CD4-positive, alpha-beta T cell (primary cell): ENCODE data around the gene RMI1. TPM values are rescaled to one million over a fixed set of nuclear protein-coding genes. Genes with fewer than 3 reads are reported as not detected.

Experiments used
- ATAC-seq: fragments of 200-7000 bp; cut with Tn5 transposase; one replicate; pipeline ENCODE4 v1.10.0; 2022; ENCODE audit warnings: mild to moderate bottlenecking; ENCODE audit not compliant: poor library complexity
- CTCF ChIA-PET: fragments of 350-600 bp; sonication (Branson Sonifier 250); formaldehyde crosslinking; loops from one replicate; lab custom pipeline; 2021; ENCODE audit warnings: antibody characterized with exemption, inconsistent platforms; lab: Charles Lee
- POLR2A ChIA-PET: fragments of 350-600 bp; sonication (Branson Sonifier 250); formaldehyde crosslinking; loops from one replicate; lab custom pipeline; 2021; ENCODE audit warnings: antibody characterized with exemption, inconsistent platforms; lab: Charles Lee
- DNase-seq, 14 experiments: peaks; one replicate each; pipeline ENCODE4 v3.0.0-alpha.2; 2013 to 2020; ENCODE audit warnings: mixed read lengths in 2 of 14
- H3K27ac ChIP-seq, 2 donors: one replicate each; pipeline versions ENCODE4 v1.5.1 to v1.7.0; 2013; ENCODE audit warnings: low read length in 2 of 2, low read depth in 1 of 2, mild to moderate bottlenecking in 1 of 2
- H3K27me3 ChIP-seq, 2 experiments: 1 replicate in 1 of 2; 2 replicates in 1 of 2; pipeline versions ENCODE4 v1.6.1 to v1.7.0; 2013; ENCODE audit warnings: low read length in 2 of 2, control low read depth in 1 of 2, mild to moderate bottlenecking in 1 of 2, moderate library complexity in 1 of 2; ENCODE audit not compliant: insufficient read depth in 2 of 2, control insufficient read depth in 1 of 2
- H3K36me3 ChIP-seq: one replicate; pipeline ENCODE4 v1.6.1; 2013; ENCODE audit warnings: low read length, control low read depth; ENCODE audit not compliant: insufficient read depth
- H3K4me1 ChIP-seq: one replicate; pipeline ENCODE4 v1.6.1; 2013; ENCODE audit warnings: low read length, control low read depth; ENCODE audit not compliant: insufficient read depth
- H3K4me3 ChIP-seq: one replicate; pipeline ENCODE4 v1.5.1; 2013; ENCODE audit warnings: mild to moderate bottlenecking, low read length, moderate library complexity
- H3K9me3 ChIP-seq, 2 experiments: 1 replicate in 1 of 2; 2 replicates in 1 of 2; pipeline versions ENCODE4 v1.6.1 to v1.7.0; 2013; ENCODE audit warnings: low read length in 2 of 2, mild to moderate bottlenecking in 2 of 2, control low read depth in 1 of 2, moderate library complexity in 1 of 2; ENCODE audit not compliant: control insufficient read depth in 1 of 2, insufficient read depth in 1 of 2
- H3K27ac Mint-ChIP-seq: one replicate; pipeline ENCODE4 v1.8.0; 2020; ENCODE audit warnings: mixed read lengths
- H3K27me3 Mint-ChIP-seq: one replicate; pipeline ENCODE4 v1.8.0; 2021; ENCODE audit warnings: mixed read lengths
- H3K36me3 Mint-ChIP-seq: one replicate; pipeline ENCODE4 v1.8.0; 2021; ENCODE audit warnings: low read depth, mixed read lengths
- H3K4me1 Mint-ChIP-seq: one replicate; pipeline ENCODE4 v1.8.0; 2021; ENCODE audit warnings: low read depth, mixed read lengths
- H3K4me3 Mint-ChIP-seq: one replicate; pipeline ENCODE4 v1.8.0; 2020; ENCODE audit warnings: mild to moderate bottlenecking, mixed read lengths
- H3K9me3 Mint-ChIP-seq: one replicate; pipeline ENCODE4 v1.8.0; 2020; ENCODE audit warnings: mixed read lengths
- intact Hi-C, 2 experiments: fragments of 100-400 bp; cut with DNase I in 1 of 2; cut with micrococcal nuclease in 1 of 2; formaldehyde crosslinking; loops; one replicate each; pipeline versions ENCODE4 v1.15.1 to v1.9.0; 2023 to 2025; cut with DNase I, micrococcal nuclease
- total RNA-seq, 174 experiments: library from RNA in 2 of 174; stranded (reverse) in 2 of 174; gene quantifications; one replicate each; pipeline ENCODE4 v1.2.3 and lab custom pipeline; 2021 to 2026
- TF ChIP-seq, protein P1 (sequence below): fragments of 200-600 bp; IDR thresholded peaks from one replicate; pipeline ENCODE4 v1.8.0; 2022; ENCODE audit warnings: antibody characterized with exemption, mild to moderate bottlenecking

Gene RMI1
- total RNA-seq, 2 experiments from 2014 or later, result 0.66 to 1.2 TPM

DNA sequence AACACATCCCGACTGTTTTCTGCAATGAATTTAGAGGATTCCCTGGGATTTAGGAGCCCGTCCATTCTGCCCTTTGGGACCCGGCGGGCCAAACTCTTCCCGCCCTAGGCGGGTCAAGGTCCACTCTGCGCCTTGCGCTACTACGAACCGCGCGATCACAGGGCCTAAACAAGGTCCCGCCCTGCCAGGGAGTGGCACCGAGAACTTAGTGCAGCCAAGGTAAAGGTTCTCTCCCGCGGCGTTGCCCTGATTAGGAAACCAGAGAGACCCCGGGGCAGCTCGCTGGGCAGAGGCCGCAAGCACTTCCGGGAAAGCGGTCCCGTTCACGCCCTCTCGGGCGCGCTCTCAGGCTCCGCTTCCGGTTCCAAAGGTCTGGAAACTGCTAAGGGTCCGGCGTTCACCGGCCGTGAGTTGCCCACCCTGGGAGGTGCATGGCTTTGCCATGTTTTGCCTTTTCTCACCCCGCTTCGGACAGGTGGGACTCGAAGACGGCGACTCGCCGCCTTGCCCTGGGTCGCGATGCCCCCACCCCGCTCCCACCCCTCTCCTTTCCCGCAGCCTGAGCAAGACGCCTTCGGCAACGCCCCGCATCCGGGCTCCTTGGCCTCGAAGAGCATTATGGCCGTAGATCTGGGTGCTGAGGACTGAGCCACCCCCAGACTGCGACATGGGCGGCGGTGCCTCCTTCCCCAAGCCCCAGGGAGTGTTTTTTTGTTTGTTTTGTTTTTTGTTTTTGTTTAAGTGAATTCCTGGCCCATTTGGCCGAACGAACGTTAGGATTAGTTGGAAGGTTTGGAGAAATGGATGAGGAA is 24.0 kb upstream of the RMI1 start:
- ChIA-PET POLR2A (interaction anchor here (0.6 to 3.0 kb wide), 5 partner anchors 9 to 334 kb away, joined by 3 to 59 read pairs (median 4); partner anchors contain the start of genes HNRNPK, IDNK, KIF27 and RMI1), CTCF (no interaction called here)
- Histone ChIP-seq H3K4me3 (peak overlapping the region; percentile 84), H3K9me3 (no peaks in the 10 kb centered on the region), H3K27ac (peak overlapping the region; percentile 65 to 82), H3K27me3 (no peaks in the 10 kb centered on the region), H3K36me3 (no peaks in the 10 kb centered on the region), H3K4me1 (peaks cover 20% of the 10 kb centered on the region)
- peak; percentile 78 for ATAC-seq
- no peaks in the 10 kb centered on the region for H3K27me3 Mint-ChIP-seq
- peak overlapping the region; percentile 98 for H3K4me3 Mint-ChIP-seq
- peak overlapping the region; percentile 93 for H3K27ac Mint-ChIP-seq
- H3K9me3 Mint-ChIP-seq, result no peaks in the 10 kb centered on the region
- DNase-seq, result peak; percentile 12 to 75 (median 44)
- TF ChIP-seq, protein P1, sequence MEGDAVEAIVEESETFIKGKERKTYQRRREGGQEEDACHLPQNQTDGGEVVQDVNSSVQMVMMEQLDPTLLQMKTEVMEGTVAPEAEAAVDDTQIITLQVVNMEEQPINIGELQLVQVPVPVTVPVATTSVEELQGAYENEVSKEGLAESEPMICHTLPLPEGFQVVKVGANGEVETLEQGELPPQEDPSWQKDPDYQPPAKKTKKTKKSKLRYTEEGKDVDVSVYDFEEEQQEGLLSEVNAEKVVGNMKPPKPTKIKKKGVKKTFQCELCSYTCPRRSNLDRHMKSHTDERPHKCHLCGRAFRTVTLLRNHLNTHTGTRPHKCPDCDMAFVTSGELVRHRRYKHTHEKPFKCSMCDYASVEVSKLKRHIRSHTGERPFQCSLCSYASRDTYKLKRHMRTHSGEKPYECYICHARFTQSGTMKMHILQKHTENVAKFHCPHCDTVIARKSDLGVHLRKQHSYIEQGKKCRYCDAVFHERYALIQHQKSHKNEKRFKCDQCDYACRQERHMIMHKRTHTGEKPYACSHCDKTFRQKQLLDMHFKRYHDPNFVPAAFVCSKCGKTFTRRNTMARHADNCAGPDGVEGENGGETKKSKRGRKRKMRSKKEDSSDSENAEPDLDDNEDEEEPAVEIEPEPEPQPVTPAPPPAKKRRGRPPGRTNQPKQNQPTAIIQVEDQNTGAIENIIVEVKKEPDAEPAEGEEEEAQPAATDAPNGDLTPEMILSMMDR, result no peak
- H3K36me3 Mint-ChIP-seq, result peaks cover 21% of the 10 kb centered on the region
- H3K4me1 Mint-ChIP-seq, result peaks cover 23% of the 10 kb centered on the region
- intact Hi-C loops, result loop anchor here (2.0 to 5.0 kb wide), 2 partner anchors 24 to 34 kb away; partner anchors contain the start of genes KIF27 (in 2 of the 2), HNRNPK (in 1 of the 2) and RMI1 (in 1 of the 2)

DNA sequence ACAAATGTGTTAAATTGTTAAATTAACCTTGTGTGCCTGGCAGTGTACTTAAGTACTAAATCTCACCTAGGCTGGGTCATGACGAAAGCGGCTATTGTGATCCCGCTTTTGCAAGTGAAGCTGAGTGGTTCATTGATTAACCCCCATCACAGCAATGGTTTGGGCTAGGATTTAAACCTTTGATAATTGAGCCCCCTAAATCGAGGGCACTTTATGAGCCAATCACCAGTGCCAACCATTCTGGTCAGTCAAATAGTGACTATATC is 23.4 kb upstream of the RMI1 start:
- Histone ChIP-seq H3K9me3 (no peaks in the 10 kb centered on the region), H3K27me3 (no peaks in the 10 kb centered on the region), H3K4me3 (peak overlapping the region; percentile 84), H3K4me1 (peaks cover 20% of the 10 kb centered on the region), H3K36me3 (no peaks in the 10 kb centered on the region), H3K27ac (peak overlapping the region in 1 of 2 donors; percentile 82)
- ChIA-PET CTCF (no interaction called here), POLR2A (interaction anchor here (2.2 to 3.0 kb wide), 2 partner anchors 23 to 36 kb away, joined by 13 to 59 read pairs; partner anchors contain the start of genes HNRNPK, KIF27 and RMI1)
- TF ChIP-seq, protein P1, result no peak
- Mint-ChIP-seq H3K4me1 (peaks cover 23% of the 10 kb centered on the region), H3K9me3 (no peaks in the 10 kb centered on the region), H3K4me3 (peak overlapping the region; percentile 98), H3K36me3 (peaks cover 21% of the 10 kb centered on the region), H3K27me3 (no peaks in the 10 kb centered on the region), H3K27ac (peak overlapping the region; percentile 93)
- ATAC-seq (no peak), DNase-seq (peak in 1 of 14 experiments; percentile 24)
- intact Hi-C loops, result loop anchor here (2.0 to 5.0 kb wide), 2 partner anchors 24 to 35 kb away; partner anchors contain the start of genes KIF27 (in 2 of the 2), HNRNPK (in 1 of the 2) and RMI1 (in 1 of the 2)

DNA sequence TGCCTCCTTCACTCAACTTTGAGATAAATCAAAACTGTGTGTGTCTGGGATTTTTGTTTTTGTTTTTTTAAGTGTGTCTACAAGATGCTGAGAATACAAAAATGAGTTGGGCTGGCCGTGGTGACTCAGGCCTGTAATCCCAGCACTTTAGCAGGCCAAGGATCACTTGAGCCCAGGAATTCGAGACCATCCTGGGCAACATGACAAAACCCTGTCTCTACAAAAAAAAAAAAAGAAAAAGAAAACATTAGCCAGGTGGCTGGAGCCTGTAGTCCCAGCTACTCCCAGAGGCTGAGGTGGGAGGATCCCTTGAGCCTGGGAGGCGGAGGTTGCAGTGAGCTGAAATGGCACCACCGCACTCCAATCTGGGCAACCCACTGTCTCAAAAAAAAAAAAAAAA is 21.5 kb upstream of the RMI1 start:
- no peak overlapping the region for H3K4me3 ChIP-seq
- Mint-ChIP-seq H3K4me3 (peak overlapping the region; percentile 13), H3K4me1 (peaks cover 23% of the 10 kb centered on the region), H3K36me3 (peaks cover 19% of the 10 kb centered on the region), H3K27ac (no peak overlapping the region), H3K9me3 (no peaks in the 10 kb centered on the region), H3K27me3 (no peaks in the 10 kb centered on the region)
- CTCF ChIA-PET, result interaction anchor here (0.7 kb wide), 1 partner anchor 41 kb away, joined by 3 read pairs; no protein-coding TSS in a partner anchor
- no peaks in the 10 kb centered on the region for H3K9me3 ChIP-seq
- TF ChIP-seq, protein P1, result no peak
- H3K4me1 ChIP-seq, result peaks cover 20% of the 10 kb centered on the region
- no peak overlapping the region for H3K27ac ChIP-seq
- intact Hi-C loops, result loop anchor here (2.0 to 5.0 kb wide), 2 partner anchors 18 to 37 kb away; partner anchors contain the start of gene KIF27 (in 2 of the 2)
- no peaks in the 10 kb centered on the region for H3K36me3 ChIP-seq
- no peak for DNase-seq
- no peaks in the 10 kb centered on the region for H3K27me3 ChIP-seq
- ATAC-seq, result no peak
- POLR2A ChIA-PET, result no interaction called here
